Heart left ventricle (tissue), 16 donors: ENCODE measurements around the gene GREB1. TPM values are rescaled to one million over a fixed set of nuclear protein-coding genes. Genes with fewer than 3 reads are reported as not detected.
A peak's percentile ranks its signal among the peaks of the same experiment; 100 is the strongest.

Experiments used
- ATAC-seq, 4 donors: fragments of 200-7000 bp; cut with Tn5 transposase; one replicate each; pipeline ENCODE4 v1.9.1; 2020 to 2022; ENCODE audit warnings: moderate library complexity in 4 of 4, mild to moderate bottlenecking in 3 of 4, moderate number of reproducible peaks in 1 of 4
- DNase-seq, 5 donors: peaks; one replicate each; pipeline ENCODE4 v3.0.0-alpha.2; 2020
- H3K27ac ChIP-seq, 12 donors: fragments of 200-600 bp; sonication (generic) in 4 of 12; one replicate each; pipeline versions ENCODE4 v1.5.0 to v1.8.0; 2016 to 2022; ENCODE audit warnings: mild to moderate bottlenecking in 2 of 12
- H3K27me3 ChIP-seq, 9 donors: fragments of 200-600 bp; sonication (generic) in 2 of 9; one replicate each; pipeline versions ENCODE4 v1.5.1 to v1.8.0; 2016 to 2022; ENCODE audit warnings: mild to moderate bottlenecking in 3 of 9
- H3K36me3 ChIP-seq, 9 donors: fragments of 200-600 bp; sonication (generic) in 2 of 9; one replicate each; pipeline versions ENCODE4 v1.5.0 to v1.8.0; 2018 to 2022; ENCODE audit warnings: mild to moderate bottlenecking in 2 of 9
- H3K4me1 ChIP-seq, 12 donors: fragments of 200-600 bp; sonication (generic) in 4 of 12; one replicate each; pipeline versions ENCODE4 v1.5.0 to v1.8.0; 2016 to 2022; ENCODE audit warnings: mild to moderate bottlenecking in 3 of 12
- H3K4me3 ChIP-seq, 12 donors: fragments of 200-600 bp; sonication (generic) in 4 of 12; one replicate each; pipeline versions ENCODE4 v1.5.0 to v1.8.0; 2017 to 2022; ENCODE audit warnings: mild to moderate bottlenecking in 9 of 12, moderate library complexity in 4 of 12
- H3K9me3 ChIP-seq, 12 donors: fragments of 200-600 bp; sonication (generic) in 4 of 12; one replicate each; pipeline versions ENCODE4 v1.5.0 to v1.8.0; 2016 to 2022; ENCODE audit warnings: mild to moderate bottlenecking in 1 of 12
- POLR2A ChIP-seq, 2 donors: fragments of 450-650 bp; IDR thresholded peaks; one replicate each; pipeline ENCODE4 v1.6.1; 2017; ENCODE audit warnings: antibody characterized with exemption in 2 of 2, mild to moderate bottlenecking in 2 of 2, moderate library complexity in 2 of 2
- WGBS, 4 donors: extraction: QIAGEN DNeasy Blood & Tissue Kit in 2 of 4; methylation state at CpG; one replicate each; pipeline versions ENCODE4 v1.1.5 to v1.1.7; 2013 to 2018; 5-methylcytosine and 5-hydroxymethylcytosine counted together
- intact Hi-C, 10 donors: fragments of 100-400 bp; cut with DNase I; formaldehyde crosslinking; loops; one replicate each; pipeline versions ENCODE4 v1.11.1 to v1.14.2; 2022
- polyA plus RNA-seq, 2 donors: library from polyadenylated mRNA; stranded (reverse); fragments of 200-250 nt; gene quantifications; one replicate each; pipeline ENCODE4 v1.2.3, GENCODE V29; 2013
- total RNA-seq, 9 donors: library from RNA; depleted of rRNA in 2 of 9; stranded (reverse); fragments of >200 nt in 2 of 9; fragmentation: NEBNext Ultra II Directional in 3 of 9; extraction: Animal tissue kit (Norgen Biotek cat#: 25700) in 3 of 9; gene quantifications; one replicate each; pipeline versions ENCODE4 v1.1.0 to v1.2.4, GENCODE V29; 2016 to 2023
- TF ChIP-seq, protein P1 (sequence below), 12 donors: fragments of 200-600 bp; sonication (generic) in 4 of 12; IDR thresholded peaks; one replicate each; pipeline versions ENCODE4 v1.5.0 to v1.8.0; 2018 to 2022; ENCODE audit warnings: antibody characterized with exemption in 12 of 12, mild to moderate bottlenecking in 5 of 12
- donor health status: ischemic (EF 13 %, LVEDD 7.1; RV severe dilation, severe dysfunction).
- donor health status: healthy with polysubstance abuse.
- donor health status: DM: no; HTN: yes; CAD: no.
- donor health status: DM: no; HTN: no; CAD: no.
- donor health status: ischemic (EF 25% LVEDD 6.9; RV normal size, moderate dysfunction).
- donor health status: ischemic (EF 25% LVEDD 5.7; RV mildly dilated, moderate dysfunction).
- donor health status: healthy.
- donor health status: DM: yes; HTN: yes; CAD: no.
- donor health status: ischemic (EF 35%, LVEDD 5.7; RV mildly dilated, moderate dysfunction).
- donor health status: nonischemic (EF 11% LVEDD 7.7; RV severe dilation, severe dysfunction).
- donor health status: DM: yes; HTN: yes; CAD: no.
- donor health status: PGD.
- donor health status: ischemic (EF 29% LVEDD 5.4; RV normal size, mild dysfunction).
- donor health status: nonischemic (EF 23%, LVEDD 6.1; RV moderate dilation, normal function).

Gene GREB1
- total and polyA plus RNA-seq, 11 donors = 1.4 to 11.5 (median 5.6) TPM

DNA sequence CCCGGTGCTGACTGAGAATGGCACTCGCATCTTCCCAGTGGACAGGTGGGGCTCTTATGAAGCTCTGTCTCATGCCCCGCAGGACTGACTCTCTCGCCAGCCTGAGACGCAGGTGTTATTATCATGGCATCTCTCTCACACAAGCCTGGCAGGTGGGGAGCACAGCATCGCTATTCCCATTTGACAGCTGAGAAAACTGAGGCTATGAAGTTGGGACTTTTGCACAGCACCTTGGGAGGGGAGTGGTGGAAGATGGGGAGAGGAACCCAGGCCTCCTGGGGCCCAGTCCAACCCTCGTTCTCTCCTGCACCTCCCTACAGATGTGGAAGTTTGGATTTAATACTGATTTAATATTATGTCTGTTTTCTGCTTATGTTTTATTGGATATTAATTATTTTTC, 145.2 kb downstream of the GREB1 start:
- Histone ChIP-seq H3K27ac (no peak overlapping the region), H3K4me1 (peaks cover 0 to 8% (median 0%) of the 10 kb centered on the region in 12 donors), H3K4me3 (no peak overlapping the region), H3K27me3 (peaks cover 0 to 32% (median 3%) of the 10 kb centered on the region in 9 donors), H3K36me3 (no peaks in the 10 kb centered on the region), H3K9me3 (no peaks in the 10 kb centered on the region)
- TF ChIP-seq, protein P1, sequence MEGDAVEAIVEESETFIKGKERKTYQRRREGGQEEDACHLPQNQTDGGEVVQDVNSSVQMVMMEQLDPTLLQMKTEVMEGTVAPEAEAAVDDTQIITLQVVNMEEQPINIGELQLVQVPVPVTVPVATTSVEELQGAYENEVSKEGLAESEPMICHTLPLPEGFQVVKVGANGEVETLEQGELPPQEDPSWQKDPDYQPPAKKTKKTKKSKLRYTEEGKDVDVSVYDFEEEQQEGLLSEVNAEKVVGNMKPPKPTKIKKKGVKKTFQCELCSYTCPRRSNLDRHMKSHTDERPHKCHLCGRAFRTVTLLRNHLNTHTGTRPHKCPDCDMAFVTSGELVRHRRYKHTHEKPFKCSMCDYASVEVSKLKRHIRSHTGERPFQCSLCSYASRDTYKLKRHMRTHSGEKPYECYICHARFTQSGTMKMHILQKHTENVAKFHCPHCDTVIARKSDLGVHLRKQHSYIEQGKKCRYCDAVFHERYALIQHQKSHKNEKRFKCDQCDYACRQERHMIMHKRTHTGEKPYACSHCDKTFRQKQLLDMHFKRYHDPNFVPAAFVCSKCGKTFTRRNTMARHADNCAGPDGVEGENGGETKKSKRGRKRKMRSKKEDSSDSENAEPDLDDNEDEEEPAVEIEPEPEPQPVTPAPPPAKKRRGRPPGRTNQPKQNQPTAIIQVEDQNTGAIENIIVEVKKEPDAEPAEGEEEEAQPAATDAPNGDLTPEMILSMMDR (IDR thresholded peaks at IDR 0.05) = no peak
- no peak for TF ChIP-seq POLR2A (IDR thresholded peaks at IDR 0.05)
- WGBS, 4 donors = 75 to 80% (median 78%) methylated on average over 6 to 7 of the region's 7 CpGs
- peak in 1 of 5 donors; percentile 19 for DNase-seq
- intact Hi-C loops = no loop called here
- no peak for ATAC-seq

DNA sequence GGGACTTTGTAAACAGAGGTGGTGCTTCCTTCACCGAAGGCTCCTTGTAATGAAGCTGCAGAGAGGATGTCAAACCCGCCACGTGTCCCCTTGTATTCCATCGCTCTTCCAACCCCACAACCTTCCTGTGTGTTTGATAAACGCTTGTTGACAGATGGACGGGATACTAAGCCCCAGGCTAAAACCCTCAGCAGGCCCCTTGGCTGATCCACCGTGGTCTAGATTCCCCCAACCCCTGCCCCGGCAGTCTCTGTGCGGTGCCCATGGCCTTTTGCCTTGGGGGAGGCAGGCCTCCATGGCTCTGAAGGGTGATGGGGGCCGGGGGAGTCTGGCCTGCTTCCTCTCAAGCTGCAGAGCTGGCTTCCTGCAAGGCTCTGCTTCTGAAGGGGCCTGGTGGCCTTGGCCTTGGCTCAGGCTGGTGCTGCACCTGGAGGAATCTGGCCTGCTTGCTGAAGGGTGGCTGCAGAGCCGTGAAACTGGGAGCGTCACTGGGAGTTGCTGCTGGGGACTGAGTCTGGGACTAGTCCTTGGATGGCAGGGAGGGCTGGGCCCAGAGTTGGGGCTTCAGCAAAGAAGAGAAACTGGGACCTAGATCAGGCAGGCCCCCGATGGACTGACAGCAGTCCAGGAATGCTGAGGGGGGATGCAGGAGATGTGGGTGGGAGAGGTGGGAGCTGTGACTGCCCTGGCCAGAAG, 145.8 kb downstream of the GREB1 start:
- no peaks in the 10 kb centered on the region for H3K9me3 ChIP-seq
- intact Hi-C loops = loop anchor here in 3 of 10 donors (10.0 kb wide), 1 partner anchor 205 kb away; no protein-coding TSS in a partner anchor
- TF ChIP-seq, protein P1 (IDR thresholded peaks at IDR 0.05) = no peak
- TF ChIP-seq POLR2A (IDR thresholded peaks at IDR 0.05) = no peak
- peaks cover 0 to 33% (median 3%) of the 10 kb centered on the region in 9 donors for H3K27me3 ChIP-seq
- no peaks in the 10 kb centered on the region for H3K36me3 ChIP-seq
- no peak overlapping the region for H3K27ac ChIP-seq
- H3K4me3 ChIP-seq = no peak overlapping the region
- peaks cover 0 to 8% (median 0%) of the 10 kb centered on the region in 12 donors for H3K4me1 ChIP-seq
- peak in 1 of 5 donors; percentile 21 for DNase-seq
- ATAC-seq = no peak
- 65 to 76% (median 71%) methylated on average over 10 to 13 of the region's 13 CpGs for WGBS, 4 donors

DNA sequence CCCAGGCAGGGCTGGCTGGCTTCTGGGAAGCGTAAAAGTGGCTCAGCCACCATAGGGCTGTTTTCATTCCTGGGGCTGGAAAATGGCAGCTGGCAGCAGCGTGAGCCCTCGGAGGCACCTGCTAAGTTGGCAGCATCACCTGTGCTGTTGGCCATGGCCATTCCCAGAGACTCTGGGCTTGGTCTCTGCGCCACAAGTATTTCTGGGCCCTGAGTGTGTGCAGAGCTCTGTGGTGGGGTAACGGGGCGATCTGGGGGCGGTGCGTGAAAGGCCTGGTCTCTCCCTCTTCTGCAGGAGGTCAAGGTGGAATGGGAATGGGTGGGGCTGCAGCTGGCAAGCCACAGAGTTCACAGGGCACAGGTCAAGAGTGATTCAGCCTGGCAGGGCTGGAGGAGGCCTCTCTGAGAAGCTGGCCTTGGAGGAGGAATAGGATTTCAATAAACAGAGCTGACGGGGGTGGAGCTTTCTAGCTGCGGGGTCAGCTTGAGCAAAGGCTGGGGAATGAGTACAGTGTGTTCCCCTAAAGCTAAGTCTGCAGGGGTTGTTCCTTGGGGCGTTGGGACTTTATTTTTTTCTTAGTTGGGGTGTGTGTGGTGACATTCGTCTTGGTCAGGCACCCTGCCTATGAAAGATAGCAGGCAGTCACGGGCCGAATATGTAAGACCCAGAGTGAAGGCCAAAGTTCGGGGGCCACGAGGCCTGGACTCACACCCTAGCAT, 146.5 kb downstream of the GREB1 start:
- ATAC-seq = no peak
- Histone ChIP-seq H3K36me3 (no peaks in the 10 kb centered on the region), H3K27ac (no peak overlapping the region), H3K9me3 (no peaks in the 10 kb centered on the region), H3K27me3 (peaks cover 0 to 33% (median 3%) of the 10 kb centered on the region in 9 donors), H3K4me1 (peaks cover 0 to 8% (median 0%) of the 10 kb centered on the region in 12 donors), H3K4me3 (no peak overlapping the region)
- intact Hi-C loops = loop anchor here in 3 of 10 donors (10.0 kb wide), 1 partner anchor 206 kb away; no protein-coding TSS in a partner anchor
- TF ChIP-seq, protein P1 (IDR thresholded peaks at IDR 0.05) = no peak
- TF ChIP-seq POLR2A (IDR thresholded peaks at IDR 0.05) = no peak
- 87 to 91% (median 89%) methylated on average over 15 to 16 of the region's 16 CpGs for WGBS, 4 donors
- DNase-seq = peak in 1 of 5 donors; percentile 30
